Measurements from ENCODE around the gene LRP2BP.
"Not testable (repeated sequence)": the region's sequence is repeated elsewhere in the genome, so short reads cannot be mapped to it uniquely, and the experiment has no call there.

Gene LRP2BP

DNA sequence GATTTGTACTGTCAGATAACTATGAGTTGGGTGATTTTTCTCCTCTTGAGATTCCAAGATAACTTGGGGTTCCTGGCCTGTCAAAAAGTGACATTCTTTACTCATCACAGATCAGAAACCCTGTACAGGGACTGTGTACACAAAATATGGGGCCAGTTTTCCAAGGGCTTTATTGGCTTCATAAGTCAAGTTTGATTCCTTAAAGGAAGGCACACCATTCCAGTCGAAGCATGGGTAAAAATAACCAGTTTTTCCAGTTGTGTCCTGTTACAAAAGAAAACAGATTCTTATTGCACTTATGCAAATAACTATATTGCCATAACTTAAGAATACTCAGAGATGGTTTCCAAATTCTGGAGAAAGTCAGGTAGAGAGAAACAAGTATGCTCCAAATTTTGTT, 70.0 kb downstream of the LRP2BP start:
- DNase-seq (ENCODE audit: low read depth, low spot score) = not testable (repeated sequence)

DNA sequence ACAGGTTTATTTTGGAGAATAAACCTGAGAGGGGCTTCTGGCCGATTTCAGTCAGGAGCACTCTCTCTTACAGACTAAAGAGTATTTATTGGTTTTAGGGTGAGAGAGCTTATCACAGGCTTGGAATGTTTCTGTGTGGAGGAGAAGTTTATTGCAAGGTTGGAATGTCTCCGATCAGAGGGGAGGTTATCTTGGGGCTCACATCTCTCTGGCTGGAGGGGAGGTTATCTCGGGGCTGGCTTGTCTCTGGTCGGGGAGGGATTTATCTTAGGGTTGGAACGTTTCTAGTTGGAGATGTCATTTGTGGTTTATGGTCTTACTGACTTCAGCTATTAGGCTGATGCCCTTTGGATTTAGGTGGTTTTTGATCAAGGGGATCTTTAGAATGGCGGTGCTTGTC, 71.4 kb downstream of the LRP2BP start:
- DNase-seq (ENCODE audit: low read depth, low spot score) = not testable (repeated sequence)

DNA sequence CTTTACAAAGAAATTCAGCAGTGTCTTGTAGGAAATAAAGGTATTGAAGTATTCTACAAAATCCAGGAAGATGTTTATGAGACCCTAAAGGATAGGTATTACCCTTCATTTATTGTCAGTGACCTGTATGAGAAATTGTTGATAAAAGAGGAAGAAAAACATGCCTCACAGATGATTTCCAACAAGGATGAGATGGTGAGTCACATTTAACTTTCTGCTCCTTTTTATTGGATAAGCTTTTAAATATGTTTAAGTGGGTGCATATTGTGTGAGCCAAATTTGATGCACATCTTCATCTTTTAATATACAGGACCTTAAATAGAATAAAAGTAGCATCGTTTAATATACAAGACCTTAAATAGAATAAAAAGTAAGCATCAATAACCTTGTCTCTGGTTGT, 72.1 kb downstream of the LRP2BP start:
- DNase-seq (ENCODE audit: low read depth, low spot score) = no peak

DNA sequence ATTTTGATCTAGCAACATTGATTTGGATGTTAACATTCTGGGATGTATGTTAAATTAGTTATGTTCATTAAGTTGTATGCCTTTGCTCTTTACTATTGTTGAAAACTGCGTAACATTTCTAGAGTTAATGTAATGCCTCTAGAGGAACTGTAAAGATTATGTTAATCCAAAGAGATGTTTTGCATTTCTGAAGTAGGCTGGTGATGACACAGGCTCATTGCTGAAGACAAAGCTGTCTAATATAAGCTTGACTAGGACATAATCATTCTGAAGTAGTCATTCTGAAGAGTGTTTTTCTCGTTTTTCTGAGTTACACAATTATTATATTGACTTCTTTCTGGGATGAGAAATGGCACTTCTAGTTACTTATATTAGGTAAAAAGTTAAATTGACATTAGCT, 72.9 kb downstream of the LRP2BP start:
- DNase-seq (ENCODE audit: low read depth, low spot score) = no peak

DNA sequence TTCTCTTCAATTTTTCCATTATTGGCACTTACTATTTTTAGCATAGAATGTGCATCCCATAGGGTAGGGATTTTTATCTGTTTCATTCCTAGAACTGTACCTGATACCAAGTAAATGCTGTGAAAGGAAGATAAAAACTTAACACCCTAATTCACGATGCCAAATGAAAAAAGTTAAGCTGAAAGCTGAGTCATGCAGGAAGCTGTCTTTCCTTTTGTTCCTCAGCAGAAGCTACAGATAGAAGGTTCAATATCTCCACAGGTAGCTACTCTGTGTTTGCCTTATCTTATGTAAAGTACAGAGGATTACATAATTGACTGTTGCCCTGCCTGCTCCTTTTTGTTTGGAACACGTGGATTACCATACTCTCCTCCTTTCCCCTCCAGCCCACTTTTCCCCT, 77.0 kb downstream of the LRP2BP start:
- DNase-seq (ENCODE audit: low read depth, low spot score) = no peak

DNA sequence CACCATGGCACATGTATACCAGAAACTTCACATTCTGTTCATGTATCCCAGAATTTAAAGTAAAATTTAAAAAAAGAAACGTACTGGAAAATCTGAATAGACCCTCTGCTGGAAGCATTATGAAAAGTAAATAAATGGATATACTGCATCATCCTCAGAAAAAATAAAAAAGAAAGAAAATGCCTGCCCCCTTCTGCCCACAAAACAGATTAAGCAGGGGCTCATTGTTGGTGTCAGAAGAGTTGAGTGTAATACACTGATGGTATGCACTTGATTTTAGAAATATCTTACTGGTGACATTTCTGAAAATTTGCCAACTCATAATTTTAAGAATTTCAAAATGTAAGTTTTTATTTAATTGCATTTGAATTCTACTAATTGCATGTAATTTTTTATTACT, 77.8 kb downstream of the LRP2BP start:
- no peak for DNase-seq (ENCODE audit: low read depth, low spot score)

DNA sequence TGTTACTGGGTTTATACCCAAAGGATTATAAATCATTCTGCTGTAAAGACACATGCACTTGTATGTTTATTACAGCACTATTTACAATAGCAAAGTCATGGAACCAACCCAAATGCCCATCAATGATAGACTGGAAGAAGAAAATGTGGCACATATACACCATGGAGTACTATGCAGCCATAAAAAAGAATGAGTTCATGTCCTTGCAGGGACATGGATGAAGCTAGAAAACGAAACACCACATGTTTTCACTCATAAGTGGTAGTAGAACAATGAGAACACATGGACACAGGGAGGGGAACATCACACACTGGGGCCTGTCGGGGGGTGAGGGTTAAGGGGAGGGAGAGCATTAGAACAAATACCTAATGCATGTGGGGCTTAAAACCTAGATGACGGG, 78.3 kb downstream of the LRP2BP start:
- DNase-seq (ENCODE audit: low read depth, low spot score) = not testable (repeated sequence)

Measured in brain pericyte (primary cell).